Stimulated activated CD4-positive, alpha-beta T cell treated with anti-CD3 and anti-CD28 coated beads, Interleukin-4, amount 100 ng/mL, for 24 hours (primary cell): ENCODE measurements around the gene OBSCN.
"Not testable (repeated sequence)": the region's sequence is repeated elsewhere in the genome, so short reads cannot be mapped to it uniquely, and the experiment has no call there.

Source experiments
- DNase-seq: peaks from one replicate; pipeline ENCODE4 v3.0.0-alpha.2; 2020

OBSCN gene

GRCh38 chr1:228228601-228229074 lies 20.8 kb downstream of the OBSCN start:
- no peak for DNase-seq

GRCh38 chr1:228231189-228231588 lies 23.3 kb downstream of the OBSCN start:
- DNase-seq: no peak

GRCh38 chr1:228233136-228233535 lies 25.3 kb downstream of the OBSCN start:
- no peak for DNase-seq

- no peak for DNase-seq
Measured at GRCh38 chr1:228234921-228235320, 27.1 kb downstream of the OBSCN start.

- DNase-seq: no peak
Measured at GRCh38 chr1:228236744-228237143, 28.9 kb downstream of the OBSCN start.

- DNase-seq: no peak
Measured at GRCh38 chr1:228238007-228238406, 30.2 kb downstream of the OBSCN start.

GRCh38 chr1:228238461-228238860 lies 30.6 kb downstream of the OBSCN start:
- DNase-seq: no peak

GRCh38 chr1:228240411-228241240 lies 32.8 kb downstream of the OBSCN start:
- no peak for DNase-seq

GRCh38 chr1:228241259-228241658 lies 33.4 kb downstream of the OBSCN start:
- no peak for DNase-seq

- no peak for DNase-seq
Measured at GRCh38 chr1:228242409-228242808, 34.6 kb downstream of the OBSCN start.

GRCh38 chr1:228243093-228243492 lies 35.2 kb downstream of the OBSCN start:
- DNase-seq: no peak

GRCh38 chr1:228243989-228244388 lies 36.1 kb downstream of the OBSCN start:
- DNase-seq: not testable (repeated sequence)

GRCh38 chr1:228245111-228245510 lies 37.3 kb downstream of the OBSCN start:
- DNase-seq: no peak

- no peak for DNase-seq
Measured at GRCh38 chr1:228246216-228246900, 38.5 kb downstream of the OBSCN start.

GRCh38 chr1:228249513-228250305 lies 41.9 kb downstream of the OBSCN start:
- no peak for DNase-seq

GRCh38 chr1:228252476-228252875 lies 44.6 kb downstream of the OBSCN start:
- DNase-seq: not testable (repeated sequence)

GRCh38 chr1:228256626-228257375 lies 49.0 kb downstream of the OBSCN start:
- no peak for DNase-seq

- DNase-seq: no peak
Measured at GRCh38 chr1:228258486-228258885, 50.6 kb downstream of the OBSCN start.

- no peak for DNase-seq
Measured at GRCh38 chr1:228259368-228259894, 51.6 kb downstream of the OBSCN start.

- DNase-seq: no peak
Measured at GRCh38 chr1:228259951-228260350, 52.1 kb downstream of the OBSCN start.

GRCh38 chr1:228261706-228262105 lies 53.9 kb downstream of the OBSCN start:
- no peak for DNase-seq

GRCh38 chr1:228262475-228262874 lies 54.6 kb downstream of the OBSCN start:
- DNase-seq: no peak
